Trophoblast cell (in vitro differentiated cells and primary cell): ENCODE data around the gene SLC35F1.

Experiments used
- DNase-seq, 2 donors: peaks; one replicate each; pipeline ENCODE4 v3.0.0-alpha.2; 2016
- H2AFZ ChIP-seq: 2 replicates; pipeline ENCODE4 v1.6.1; 2013; ENCODE audit warnings: low read length, moderate library complexity, mild to moderate bottlenecking; ENCODE audit not compliant: insufficient read depth, poor library complexity
- H2AK5ac ChIP-seq: 2 replicates; pipeline ENCODE4 v1.6.1; 2013; ENCODE audit warnings: mild to moderate bottlenecking, low read length
- H2BK120ac ChIP-seq: 2 replicates; pipeline ENCODE4 v1.6.1; 2013; ENCODE audit warnings: low read length, mild to moderate bottlenecking, moderate library complexity; ENCODE audit not compliant: insufficient read depth, poor library complexity
- H2BK12ac ChIP-seq: 2 replicates; pipeline ENCODE4 v1.6.1; 2013; ENCODE audit warnings: mild to moderate bottlenecking, low read length, moderate library complexity
- H2BK5ac ChIP-seq: 2 replicates; pipeline ENCODE4 v1.6.1; 2013; ENCODE audit warnings: low read length, low read depth, moderate library complexity, mild to moderate bottlenecking; ENCODE audit not compliant: poor library complexity
- H3K14ac ChIP-seq: 2 replicates; pipeline ENCODE4 v1.6.1; 2013; ENCODE audit warnings: mild to moderate bottlenecking, low read length
- H3K18ac ChIP-seq: 2 replicates; pipeline ENCODE4 v1.6.1; 2013; ENCODE audit warnings: mild to moderate bottlenecking, low read length
- H3K23ac ChIP-seq: 2 replicates; pipeline ENCODE4 v1.6.1; 2013; ENCODE audit warnings: low read length
- H3K27ac ChIP-seq: 2 replicates; pipeline ENCODE4 v1.5.1; 2013; ENCODE audit warnings: low read depth, mild to moderate bottlenecking, inconsistent platforms, low read length, moderate library complexity
- H3K27me3 ChIP-seq: 2 replicates; pipeline ENCODE4 v1.6.1; 2013; ENCODE audit warnings: inconsistent platforms, mild to moderate bottlenecking, low read length, moderate library complexity; ENCODE audit not compliant: insufficient read depth
- H3K36me3 ChIP-seq, 2 experiments: 1 replicate in 1 of 2; 2 replicates in 1 of 2; pipeline ENCODE4 v1.6.1; 2013; ENCODE audit warnings: low read length in 2 of 2, mild to moderate bottlenecking in 2 of 2, moderate library complexity in 1 of 2; ENCODE audit not compliant: insufficient read depth in 2 of 2, control insufficient read depth in 1 of 2
- H3K4ac ChIP-seq: 2 replicates; pipeline ENCODE4 v1.6.1; 2013; ENCODE audit warnings: low read depth, mild to moderate bottlenecking, low read length, moderate library complexity
- H3K4me1 ChIP-seq, 2 experiments: 1 replicate in 1 of 2; 2 replicates in 1 of 2; pipeline ENCODE4 v1.6.1; 2013; ENCODE audit warnings: low read length in 2 of 2, mild to moderate bottlenecking in 2 of 2, moderate library complexity in 1 of 2; ENCODE audit not compliant: insufficient read depth in 2 of 2, control insufficient read depth in 1 of 2
- H3K4me2 ChIP-seq: 2 replicates; pipeline ENCODE4 v1.6.1; 2013; ENCODE audit warnings: inconsistent platforms, mild to moderate bottlenecking, low read length, moderate library complexity
- H3K4me3 ChIP-seq: 2 replicates; pipeline ENCODE4 v1.5.1; 2013; ENCODE audit warnings: mild to moderate bottlenecking, low read depth, low read length, inconsistent platforms
- H3K79me1 ChIP-seq: one replicate; pipeline ENCODE4 v1.6.1; 2013; ENCODE audit warnings: low read length
- H3K79me2 ChIP-seq: 2 replicates; pipeline ENCODE4 v1.6.1; 2013; ENCODE audit warnings: low read length, mild to moderate bottlenecking; ENCODE audit not compliant: control insufficient read depth, insufficient read depth, poor library complexity
- H3K9ac ChIP-seq: 2 replicates; pipeline ENCODE4 v1.6.1; 2013; ENCODE audit warnings: mild to moderate bottlenecking, low read length
- H3K9me3 ChIP-seq: 2 replicates; pipeline ENCODE4 v1.6.1; 2013; ENCODE audit warnings: low read depth, mild to moderate bottlenecking, control low read depth, inconsistent platforms, low read length; ENCODE audit not compliant: insufficient read depth
- H4K12ac ChIP-seq: 2 replicates; pipeline ENCODE4 v1.6.1; 2013; ENCODE audit warnings: low read depth, mild to moderate bottlenecking, low read length, moderate library complexity
- H4K8ac ChIP-seq: 2 replicates; pipeline ENCODE4 v1.6.1; 2013; ENCODE audit warnings: low read depth, mild to moderate bottlenecking, low read length, moderate library complexity
- H4K91ac ChIP-seq: one replicate; pipeline ENCODE4 v1.6.1; 2013; ENCODE audit warnings: low read depth, mild to moderate bottlenecking, low read length, moderate library complexity
- WGBS: extraction: QIAGEN DNeasy Blood & Tissue Kit; methylation state at CpG from one replicate; pipeline ENCODE4 v1.1.7; 2013; ENCODE audit warnings: missing lambda C conversion rate; ENCODE audit not compliant: insufficient read length, insufficient coverage; ENCODE audit errors: extremely low coverage; 5-methylcytosine and 5-hydroxymethylcytosine counted together

The SLC35F1 gene

DNA sequence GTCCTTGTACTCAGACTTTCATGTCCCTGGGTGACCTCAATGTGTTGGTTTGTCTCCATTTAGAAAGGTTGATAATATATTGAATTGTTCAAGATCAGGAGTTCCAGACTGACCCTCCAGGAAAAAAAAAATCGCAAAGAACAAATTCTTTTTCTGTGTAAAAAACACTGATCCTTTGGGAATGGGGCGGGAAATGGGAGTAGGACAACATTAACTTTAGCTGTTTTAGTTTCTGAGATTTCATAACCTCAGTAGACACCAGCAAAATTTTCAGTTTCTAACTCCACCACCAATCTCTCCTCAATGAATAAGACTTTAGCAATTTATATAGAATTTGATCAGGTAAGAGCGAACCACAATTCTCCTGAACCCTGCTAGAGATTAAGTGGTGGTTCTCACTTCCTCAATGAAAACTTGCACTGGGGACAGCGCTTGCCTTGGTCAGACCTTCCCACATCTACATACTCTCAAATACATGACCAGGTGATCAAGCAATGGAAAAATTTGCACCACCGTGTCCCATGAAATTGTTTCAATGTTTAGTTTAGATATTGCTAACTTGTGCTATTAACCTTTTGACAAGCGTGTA lies 409.8 kb downstream of the SLC35F1 start:
- no CpG with 5 or more reads among the region's 6 CpGs for WGBS
- Histone ChIP-seq H3K4ac (no peak overlapping the region), H3K18ac (no peak overlapping the region), H3K23ac (no peak overlapping the region), H3K79me2 (no peaks in the 10 kb centered on the region), H4K8ac (no peak overlapping the region), H3K27ac (no peak overlapping the region), H2BK120ac (no peak overlapping the region), H3K4me2 (no peak overlapping the region), H3K14ac (no peak overlapping the region), H2BK12ac (no peak overlapping the region), H3K4me3 (no peak overlapping the region), H3K9me3 (no peaks in the 10 kb centered on the region), H4K91ac (no peak overlapping the region), H3K4me1 (no peaks in the 10 kb centered on the region), H3K36me3 (no peaks in the 10 kb centered on the region), H2AFZ (no peak overlapping the region), H3K27me3 (no peaks in the 10 kb centered on the region), H2AK5ac (no peak overlapping the region), H3K9ac (no peak overlapping the region), H2BK5ac (no peak overlapping the region), H4K12ac (no peak overlapping the region), H3K79me1 (no peaks in the 10 kb centered on the region)
- DNase-seq, result no peak

- H4K12ac ChIP-seq, result no peak overlapping the region
- H3K27ac ChIP-seq, result no peak overlapping the region
- H3K14ac ChIP-seq, result no peak overlapping the region
- H3K4me2 ChIP-seq, result no peak overlapping the region
- no peak overlapping the region for H3K9ac ChIP-seq
- H3K79me2 ChIP-seq, result no peaks in the 10 kb centered on the region
- no peak overlapping the region for H3K23ac ChIP-seq
- no CpG with 5 or more reads among the region's 4 CpGs for WGBS
- no peaks in the 10 kb centered on the region for H3K9me3 ChIP-seq
- H3K36me3 ChIP-seq, result no peaks in the 10 kb centered on the region
- H3K18ac ChIP-seq, result no peak overlapping the region
- H3K4ac ChIP-seq, result no peak overlapping the region
- no peak overlapping the region for H2BK120ac ChIP-seq
- H4K8ac ChIP-seq, result no peak overlapping the region
- H4K91ac ChIP-seq, result no peak overlapping the region
- H3K27me3 ChIP-seq, result no peaks in the 10 kb centered on the region
- no peak overlapping the region for H2AK5ac ChIP-seq
- no peaks in the 10 kb centered on the region for H3K4me1 ChIP-seq
- H3K4me3 ChIP-seq, result no peak overlapping the region
- no peak for DNase-seq
- no peak overlapping the region for H2AFZ ChIP-seq
- H2BK12ac ChIP-seq, result no peak overlapping the region
- H3K79me1 ChIP-seq, result no peaks in the 10 kb centered on the region
- H2BK5ac ChIP-seq, result no peak overlapping the region
Measured at GRCh38 chr6:118317581-118318563, 410.8 kb downstream of the SLC35F1 start.

GRCh38 chr6:118318648-118319047 lies 411.6 kb downstream of the SLC35F1 start:
- H4K8ac ChIP-seq, result no peak overlapping the region
- H3K79me1 ChIP-seq, result no peaks in the 10 kb centered on the region
- no peak overlapping the region for H2BK12ac ChIP-seq
- H4K91ac ChIP-seq, result no peak overlapping the region
- WGBS, result no CpG with 5 or more reads among the region's 3 CpGs
- no peak overlapping the region for H3K23ac ChIP-seq
- no peaks in the 10 kb centered on the region for H3K79me2 ChIP-seq
- no peak overlapping the region for H3K9ac ChIP-seq
- no peak overlapping the region for H2BK120ac ChIP-seq
- no peak for DNase-seq
- no peak overlapping the region for H3K27ac ChIP-seq
- no peaks in the 10 kb centered on the region for H3K36me3 ChIP-seq
- H3K27me3 ChIP-seq, result no peaks in the 10 kb centered on the region
- H3K18ac ChIP-seq, result no peak overlapping the region
- no peak overlapping the region for H3K4me2 ChIP-seq
- H2BK5ac ChIP-seq, result no peak overlapping the region
- no peak overlapping the region for H2AK5ac ChIP-seq
- no peak overlapping the region for H4K12ac ChIP-seq
- H3K4me1 ChIP-seq, result peaks cover 0 to 2% of the 10 kb centered on the region in 2 experiments
- H3K4ac ChIP-seq, result no peak overlapping the region
- no peak overlapping the region for H3K14ac ChIP-seq
- H3K9me3 ChIP-seq, result no peaks in the 10 kb centered on the region
- H2AFZ ChIP-seq, result no peak overlapping the region
- H3K4me3 ChIP-seq, result no peak overlapping the region

DNA sequence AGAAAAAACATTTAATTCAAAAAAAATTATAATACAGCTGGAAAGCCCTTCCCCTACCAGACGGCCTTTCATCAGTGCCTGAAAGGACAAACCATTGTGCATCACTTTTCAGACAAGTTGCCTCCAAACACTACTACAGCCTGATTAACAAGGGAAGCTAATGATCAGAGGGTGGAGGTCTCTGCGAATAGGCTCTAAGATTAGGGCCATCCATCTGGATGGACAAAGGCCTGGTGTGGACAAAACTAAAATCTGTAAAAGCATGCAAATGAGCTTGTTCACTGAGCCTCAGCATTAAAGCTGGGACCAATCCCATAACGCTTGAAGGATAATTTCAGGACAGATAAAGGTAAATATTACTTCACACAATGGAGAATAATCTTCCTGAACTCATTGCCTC lies 412.4 kb downstream of the SLC35F1 start:
- Histone ChIP-seq H4K12ac (no peak overlapping the region), H2BK120ac (no peak overlapping the region), H2BK12ac (no peak overlapping the region), H2AK5ac (no peak overlapping the region), H4K91ac (no peak overlapping the region), H4K8ac (no peak overlapping the region), H3K36me3 (no peaks in the 10 kb centered on the region), H3K4me3 (no peak overlapping the region), H3K14ac (no peak overlapping the region), H2BK5ac (no peak overlapping the region), H3K23ac (no peak overlapping the region), H3K18ac (no peak overlapping the region), H3K79me1 (no peaks in the 10 kb centered on the region), H2AFZ (no peak overlapping the region), H3K27ac (no peak overlapping the region), H3K9ac (no peak overlapping the region), H3K9me3 (no peaks in the 10 kb centered on the region), H3K4me2 (no peak overlapping the region), H3K27me3 (no peaks in the 10 kb centered on the region), H3K4ac (no peak overlapping the region), H3K79me2 (no peaks in the 10 kb centered on the region), H3K4me1 (peaks cover 2 to 7% of the 10 kb centered on the region in 2 experiments)
- no CpG with 5 or more reads among the region's 3 CpGs for WGBS
- DNase-seq, result no peak
